OCI-M2 (cell line): Measurements from ENCODE around the gene GAGE10.
A peak's percentile ranks its signal among the peaks of the same experiment; 100 is the strongest.

Experiments
- DNase-seq: peaks from one replicate; lab custom pipeline; 2025; ENCODE audit not compliant: unreplicated experiment; lab: John Stamatoyannopoulos, UW

Gene GAGE10, protein sequence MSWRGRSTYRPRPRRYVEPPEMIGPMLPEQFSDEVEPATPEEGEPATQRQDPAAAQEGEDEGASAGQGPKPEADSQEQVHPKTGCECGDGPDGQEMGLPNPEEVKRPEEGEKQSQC

DNA sequence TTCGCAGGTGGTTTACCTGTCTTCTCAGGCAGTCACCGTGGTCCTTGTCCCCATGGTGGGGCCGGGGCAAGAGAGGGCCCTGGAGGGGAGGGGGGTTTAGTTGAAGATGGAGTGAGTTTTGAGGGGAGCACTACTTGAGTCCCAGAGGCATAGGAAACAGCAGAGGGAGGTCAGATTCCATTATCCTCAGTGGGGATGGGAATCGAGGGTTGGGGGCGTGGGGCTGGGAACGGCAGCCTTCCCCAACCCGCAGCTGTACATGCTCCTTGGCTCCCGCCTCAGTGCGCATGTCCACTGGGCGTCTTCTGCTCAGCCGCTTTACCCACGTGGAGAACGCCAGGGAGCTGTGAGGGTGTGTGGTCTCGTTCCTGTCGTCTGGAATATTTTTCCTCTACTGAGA lies at the start of gene GAGE10:
Gene GAGE10 (plus strand): TSS at position 301 of the 400 bp plus-strand sequence. CDS start 1,214 bp downstream, outside the sequence.
- no peak for DNase-seq

DNA sequence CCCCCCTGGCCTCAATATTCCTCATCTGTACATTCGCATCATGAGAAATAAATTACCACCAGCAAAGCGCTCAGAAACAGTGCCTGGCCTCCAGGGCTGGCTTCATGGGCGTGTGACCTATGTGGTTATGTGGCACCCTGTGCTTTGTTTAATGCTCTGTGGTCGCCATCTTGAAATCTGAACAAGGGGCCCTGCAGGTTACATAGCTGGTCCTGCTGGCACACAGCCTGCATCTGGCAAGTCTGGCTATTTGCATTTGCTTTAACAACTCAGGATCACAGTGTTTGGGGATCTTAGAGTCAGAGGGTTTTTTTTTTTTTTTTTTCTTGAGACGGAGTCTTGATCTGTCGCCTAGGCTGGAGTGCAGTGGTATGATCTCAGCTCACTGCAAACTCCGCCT lies 48.8 kb upstream of the GAGE10 start:
- no peak for DNase-seq

DNA sequence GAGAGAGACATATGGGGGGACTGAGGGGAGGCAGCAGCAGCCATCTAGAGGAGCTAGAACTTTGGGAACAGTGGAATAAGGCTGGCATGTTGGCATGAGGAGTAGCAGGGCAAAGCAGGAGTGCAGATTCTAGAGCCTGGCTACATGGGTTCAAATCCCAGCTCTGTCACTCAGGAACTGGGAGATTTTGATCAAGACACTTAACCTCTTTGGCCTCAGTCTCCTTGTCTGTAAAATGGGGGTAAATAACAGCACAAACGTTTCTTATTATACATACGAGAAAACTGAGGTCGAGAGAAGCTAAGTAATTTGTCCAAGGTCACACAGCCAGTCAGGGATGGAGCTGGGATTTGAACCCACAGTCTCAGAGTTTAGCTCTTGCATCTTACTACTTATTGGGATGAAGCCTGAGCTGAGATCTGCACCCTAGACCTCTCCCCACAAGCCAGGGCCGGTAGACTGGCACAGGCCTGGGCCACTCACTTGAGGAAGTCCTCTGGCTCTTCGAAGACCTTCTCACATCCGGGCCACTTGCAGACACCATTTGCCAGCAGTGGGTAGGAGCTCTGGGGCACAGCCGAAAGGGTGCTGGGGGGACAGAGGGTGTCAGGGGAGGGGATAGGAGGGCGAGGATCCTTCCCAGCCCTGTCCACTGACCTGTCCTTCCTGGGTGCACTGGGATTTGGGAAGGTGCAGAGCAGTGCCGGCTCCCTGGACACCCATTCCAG lies 47.0 kb upstream of the GAGE10 start:
- no peak for DNase-seq

DNA sequence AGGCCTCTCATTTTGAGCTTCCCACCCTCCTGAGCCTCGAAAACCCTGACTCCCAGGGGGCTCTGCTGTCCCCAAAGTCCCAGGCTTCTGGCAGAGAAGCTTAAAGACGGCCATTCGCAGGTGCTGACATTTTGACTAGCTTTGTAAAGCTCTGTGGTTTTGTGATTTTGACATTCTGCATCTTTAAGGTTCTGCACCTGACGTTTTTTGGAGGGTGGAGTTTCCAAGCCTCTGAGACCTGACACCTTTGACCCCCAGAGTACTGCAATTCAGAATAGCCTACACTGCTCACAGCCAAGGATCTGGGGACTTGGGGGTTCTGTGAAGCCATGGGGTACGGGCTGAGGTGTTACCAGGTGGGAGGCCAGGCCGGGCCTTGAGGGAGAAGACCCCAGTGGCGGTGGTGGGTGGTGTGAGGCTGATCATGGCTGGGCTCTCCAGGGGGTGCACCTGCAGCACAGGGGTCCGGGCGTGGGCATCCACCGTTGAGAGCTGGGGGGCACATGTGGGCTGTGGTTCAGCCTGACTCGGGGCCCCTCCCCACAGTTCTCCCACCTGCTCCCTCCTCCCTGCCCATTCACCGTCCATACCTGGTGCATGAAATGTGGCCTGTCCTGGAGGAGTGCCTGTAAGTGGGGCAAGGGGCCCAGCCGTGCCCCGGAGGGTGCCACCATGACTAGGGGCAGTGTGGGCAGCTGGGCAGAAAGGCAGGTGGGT lies 46.2 kb upstream of the GAGE10 start:
- no peak for DNase-seq

DNA sequence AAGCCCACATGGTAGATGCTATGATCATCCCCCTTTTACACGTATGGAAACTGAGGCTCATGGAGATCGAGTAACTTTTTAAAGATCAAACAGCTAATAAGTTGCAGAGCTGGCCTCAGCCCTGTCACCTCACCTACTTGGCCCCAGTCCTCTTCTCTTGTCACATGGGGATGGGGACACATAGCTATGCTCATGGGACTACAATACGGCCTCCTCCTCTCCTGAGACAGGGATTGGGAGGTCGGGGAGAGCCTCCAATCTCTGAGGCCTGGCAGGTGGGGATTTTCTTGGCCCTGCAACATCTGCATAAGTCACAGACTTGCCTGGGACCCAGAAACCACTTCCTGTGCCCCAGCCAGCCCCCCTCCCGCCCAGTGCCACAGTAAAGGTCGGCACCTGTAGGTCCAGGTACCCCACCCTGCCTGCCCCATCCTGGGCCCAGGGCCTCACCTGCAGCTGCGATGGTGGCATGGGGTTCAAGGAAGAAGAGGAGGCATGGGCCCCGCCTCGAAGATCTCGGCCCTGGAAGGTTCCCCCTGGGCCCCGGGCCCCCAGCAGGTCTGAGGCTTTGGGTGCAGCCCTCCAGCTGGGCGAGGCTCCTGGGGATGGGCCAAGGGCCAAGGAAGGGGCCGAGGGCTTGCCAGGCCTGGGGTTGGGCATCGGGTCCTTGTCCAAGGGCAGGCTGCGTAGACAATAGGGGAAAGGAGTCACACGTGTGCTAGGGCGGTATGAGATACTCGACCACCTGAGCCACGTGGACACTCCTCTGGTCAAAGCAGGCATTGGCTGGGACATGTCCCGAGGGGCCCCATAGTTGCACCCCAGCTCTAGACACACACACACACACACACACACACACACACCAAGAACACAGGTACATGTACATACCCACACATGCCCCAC lies 45.3 kb upstream of the GAGE10 start:
- no peak for DNase-seq

DNA sequence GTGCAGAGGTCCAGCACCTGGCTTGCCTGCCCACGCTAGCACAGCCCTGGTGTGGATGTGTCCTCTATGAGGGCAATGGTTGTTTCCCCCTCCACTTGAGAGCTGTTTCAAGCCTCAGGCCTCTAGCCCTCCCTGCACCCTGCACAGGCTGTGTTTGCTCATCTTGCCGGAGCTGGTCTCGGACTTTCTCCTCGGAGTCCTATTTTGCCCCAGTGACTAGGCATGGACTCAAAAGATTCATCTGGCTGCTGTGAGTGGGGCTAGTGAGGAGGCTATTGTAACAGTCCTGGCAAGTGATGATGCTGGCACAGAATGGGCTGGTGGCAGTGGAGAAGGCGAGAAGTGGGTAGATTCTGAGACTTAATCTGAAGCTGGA lies 44.7 kb upstream of the GAGE10 start:
- no peak for DNase-seq

DNA sequence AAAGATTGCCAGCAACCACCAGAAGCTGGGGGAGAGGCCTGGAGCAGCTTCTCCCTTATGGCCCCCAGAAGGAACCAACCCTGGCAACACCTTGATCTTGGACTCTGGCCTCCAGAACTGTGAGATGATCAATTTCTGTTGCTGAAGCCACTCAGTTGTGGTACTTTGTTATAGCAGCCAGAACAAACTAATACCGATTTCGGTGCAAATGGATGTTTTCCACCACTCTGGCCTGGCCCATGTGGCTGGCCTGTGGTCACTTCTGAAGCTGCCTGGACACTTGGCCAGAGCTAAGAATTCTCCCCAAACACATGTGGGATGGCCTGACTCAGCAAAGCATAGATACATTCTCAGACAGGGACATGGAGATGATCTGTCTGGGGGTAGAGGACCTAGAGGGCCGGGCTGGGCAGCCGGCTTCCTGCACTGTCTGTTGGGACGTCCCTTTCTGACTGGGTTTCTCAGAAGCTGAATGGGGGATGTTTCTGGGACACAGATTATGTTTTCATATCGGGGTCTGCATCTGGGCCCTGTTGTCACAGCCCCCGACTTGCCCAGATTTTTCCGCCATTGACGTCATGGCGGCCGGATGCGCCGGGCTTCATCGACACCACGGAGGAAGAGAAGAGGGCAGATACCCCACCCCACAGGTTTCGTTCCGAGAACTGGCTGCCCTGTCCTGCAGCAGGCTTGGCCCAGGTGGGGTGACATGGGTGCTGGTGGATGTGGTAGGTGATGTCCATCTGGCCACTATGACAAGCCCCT lies 43.0 kb upstream of the GAGE10 start:
- no peak for DNase-seq

DNA sequence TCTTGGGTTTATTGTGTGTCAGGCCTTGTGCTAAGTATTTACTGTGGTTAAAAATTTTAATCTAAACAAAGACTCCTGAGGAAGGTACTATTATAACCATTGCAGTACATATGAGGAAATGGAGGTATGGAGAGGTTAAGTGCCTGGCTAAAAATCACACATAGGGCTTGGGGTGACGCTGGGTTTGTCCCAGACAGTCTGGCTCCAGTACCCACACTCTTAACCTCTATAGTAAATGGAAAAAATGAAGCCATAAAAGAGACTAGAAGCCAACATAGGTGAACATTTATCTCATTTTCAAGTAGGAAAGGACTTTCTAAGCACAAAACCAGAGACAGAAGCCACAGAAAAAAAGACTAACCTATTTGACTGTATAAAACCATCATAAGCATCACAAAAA lies 40.8 kb upstream of the GAGE10 start:
- no peak for DNase-seq

DNA sequence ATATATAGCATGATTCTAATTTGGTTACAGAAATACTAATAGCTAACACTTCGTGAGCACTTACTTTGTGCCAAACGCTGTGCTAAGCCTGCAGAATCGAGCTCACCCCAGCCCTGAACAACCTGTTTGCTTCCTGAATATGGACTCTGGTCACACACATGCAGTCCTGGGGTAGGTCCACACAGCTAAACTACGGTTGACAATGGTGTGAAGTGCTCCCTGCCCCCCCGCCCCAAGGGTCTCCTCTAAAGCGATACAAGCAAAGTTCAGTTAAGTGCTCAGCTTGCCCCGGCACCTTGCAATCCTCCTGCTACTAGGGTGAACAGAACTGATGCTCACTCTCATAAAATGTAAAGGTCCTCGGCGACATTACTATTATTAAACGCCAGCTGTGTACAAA lies 39.8 kb upstream of the GAGE10 start:
- DNase-seq: no peak

DNA sequence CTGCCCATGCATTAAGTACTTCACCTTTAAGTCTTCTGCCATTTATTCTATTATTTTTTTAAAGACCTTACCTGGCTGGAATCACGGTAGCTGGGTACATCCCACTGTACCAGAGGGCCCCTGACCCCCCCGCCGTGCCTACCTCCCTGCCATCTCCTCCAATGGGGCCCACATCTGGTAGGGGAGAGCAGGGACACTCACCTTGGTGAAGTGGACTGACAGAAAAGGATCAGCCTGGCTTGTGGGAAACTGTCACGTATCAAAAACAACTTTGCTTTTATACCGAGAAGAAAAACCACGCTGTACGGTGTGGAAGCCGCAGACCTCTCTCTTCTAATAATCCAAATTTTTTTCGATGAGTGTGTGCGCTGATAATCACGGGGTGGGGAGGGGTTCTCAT lies 39.0 kb upstream of the GAGE10 start, which contains the start of gene FOXP3:
Gene FOXP3 (minus strand): TSS at position 251 of the 400 bp plus-strand sequence. CDS start 6,205 bp downstream, outside the sequence.
- DNase-seq: no peak

DNA sequence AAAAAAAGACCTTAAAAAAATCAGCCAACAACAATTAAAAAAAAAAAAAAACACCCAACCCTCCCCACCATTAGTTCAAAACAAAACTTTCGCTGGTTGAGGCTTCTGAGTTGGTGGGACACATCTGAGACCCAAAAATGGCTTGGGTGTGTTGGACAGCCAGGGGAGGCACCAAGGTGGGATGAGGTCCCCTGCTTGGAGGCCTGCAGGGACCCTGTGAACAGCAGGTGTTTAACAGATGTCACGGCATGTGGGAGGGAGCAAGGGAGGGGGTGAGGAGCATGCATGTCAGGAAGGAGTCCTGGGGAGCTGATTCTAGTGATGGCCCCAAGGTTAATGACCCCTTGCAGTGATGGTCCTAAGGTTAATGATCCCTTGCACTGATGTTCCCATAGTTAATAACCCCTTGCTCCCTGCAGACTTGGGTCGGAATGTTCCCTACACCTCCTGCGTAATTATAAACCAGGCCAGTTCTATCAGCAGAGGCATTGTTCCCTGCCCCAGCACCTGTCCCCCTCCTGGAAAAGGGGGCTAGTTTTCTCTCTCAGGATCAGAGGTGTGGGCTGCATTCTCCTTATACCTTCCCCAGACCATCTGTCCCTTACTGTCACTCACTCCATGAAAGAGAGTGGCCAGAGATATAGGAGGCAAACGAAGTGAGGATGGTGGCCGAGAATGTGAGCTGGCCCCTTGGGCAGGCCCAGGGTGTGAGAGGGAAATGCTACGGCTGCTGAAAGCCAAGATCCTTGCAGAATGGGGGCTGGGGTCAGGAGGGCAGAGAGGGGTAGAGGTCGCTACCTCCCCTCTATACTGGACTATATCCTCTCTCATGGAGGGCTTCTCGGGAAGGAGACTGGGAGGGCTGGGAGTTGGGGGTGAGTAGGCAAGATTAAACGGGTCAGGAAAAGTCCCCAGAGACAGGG lies 36.7 kb upstream of the GAGE10 start:
- DNase-seq: no peak

DNA sequence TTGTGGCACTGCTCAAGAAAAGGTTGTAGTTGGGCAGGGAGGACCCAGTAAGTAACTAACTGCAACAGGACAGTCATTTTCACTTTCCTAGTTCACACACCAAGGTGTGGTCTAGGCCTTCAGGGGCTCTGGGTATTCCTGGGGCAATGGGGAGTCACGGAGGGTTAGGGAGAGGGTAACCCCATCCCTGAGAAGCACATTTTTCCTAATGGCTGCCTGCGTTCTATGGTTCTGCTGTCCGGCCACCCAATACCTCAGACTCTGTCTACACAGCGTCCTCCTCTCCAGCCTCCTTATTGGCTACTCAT lies 34.8 kb upstream of the GAGE10 start:
- no peak for DNase-seq

DNA sequence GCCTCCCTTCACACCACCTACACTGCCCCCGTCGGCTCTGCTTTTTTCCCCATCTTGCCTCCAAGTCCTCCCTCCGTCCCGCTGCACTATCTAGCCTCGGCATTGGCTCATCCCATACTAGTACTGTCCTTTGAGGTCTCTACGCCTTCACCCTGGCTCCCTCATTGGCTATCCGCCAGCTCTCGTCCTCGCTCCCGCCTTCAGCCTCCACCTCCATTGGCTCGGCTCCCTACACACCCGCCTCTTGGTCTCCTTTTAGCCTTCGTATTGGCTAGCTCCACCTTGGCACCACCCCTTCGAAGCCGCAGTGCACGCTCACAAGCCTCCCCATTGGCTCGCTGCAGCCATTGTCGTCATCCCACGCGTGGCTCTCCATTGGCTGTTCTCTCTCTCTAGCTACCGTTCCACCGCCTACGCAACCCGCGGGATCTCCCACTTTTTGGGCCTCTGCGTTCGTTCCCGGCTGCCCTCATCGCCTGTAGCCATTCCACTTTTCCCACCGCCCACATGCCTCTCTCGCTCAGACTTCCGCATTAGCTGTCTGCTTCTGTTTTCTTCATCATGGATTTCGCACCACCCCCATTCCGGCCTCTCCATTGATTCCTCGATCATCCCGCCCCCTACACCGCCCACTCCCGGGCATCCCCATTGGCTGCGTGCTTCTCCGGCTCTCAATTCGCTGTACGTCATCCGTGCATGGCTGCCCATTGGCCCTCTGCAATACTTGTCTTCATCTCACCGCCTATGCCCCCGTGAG lies 34.3 kb upstream of the GAGE10 start:
- peak; percentile 88 for DNase-seq

DNA sequence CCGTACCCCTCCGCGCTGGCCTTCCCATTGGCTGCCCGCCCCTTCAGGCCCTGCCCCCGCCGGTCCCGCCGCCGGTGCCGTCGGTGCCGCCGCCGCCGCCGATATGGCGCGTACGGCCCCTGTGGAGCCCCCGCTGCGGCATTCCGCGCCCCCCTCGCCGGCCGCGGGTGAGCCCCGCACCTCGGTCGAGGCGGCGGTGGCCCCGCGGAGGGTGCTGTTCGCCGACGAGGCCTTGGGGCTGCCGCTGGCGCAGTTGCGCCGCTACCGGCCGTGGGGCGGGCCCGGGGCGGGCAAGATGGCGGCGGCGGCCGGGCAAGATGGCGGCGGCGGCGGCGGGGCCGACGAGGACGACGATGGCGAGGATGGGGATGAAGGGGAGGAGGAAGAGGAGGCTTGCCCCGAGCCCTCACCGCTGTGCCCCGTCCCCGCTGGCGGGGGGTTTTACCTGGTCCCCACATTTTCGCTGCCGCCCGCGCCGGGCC lies 33.6 kb upstream of the GAGE10 start, which contains the start of gene PPP1R3F:
Gene PPP1R3F (plus strand): TSS at position 27 of the 482 bp plus-strand sequence. CDS start 77 bp downstream, at position 104.
- no peak for DNase-seq

DNA sequence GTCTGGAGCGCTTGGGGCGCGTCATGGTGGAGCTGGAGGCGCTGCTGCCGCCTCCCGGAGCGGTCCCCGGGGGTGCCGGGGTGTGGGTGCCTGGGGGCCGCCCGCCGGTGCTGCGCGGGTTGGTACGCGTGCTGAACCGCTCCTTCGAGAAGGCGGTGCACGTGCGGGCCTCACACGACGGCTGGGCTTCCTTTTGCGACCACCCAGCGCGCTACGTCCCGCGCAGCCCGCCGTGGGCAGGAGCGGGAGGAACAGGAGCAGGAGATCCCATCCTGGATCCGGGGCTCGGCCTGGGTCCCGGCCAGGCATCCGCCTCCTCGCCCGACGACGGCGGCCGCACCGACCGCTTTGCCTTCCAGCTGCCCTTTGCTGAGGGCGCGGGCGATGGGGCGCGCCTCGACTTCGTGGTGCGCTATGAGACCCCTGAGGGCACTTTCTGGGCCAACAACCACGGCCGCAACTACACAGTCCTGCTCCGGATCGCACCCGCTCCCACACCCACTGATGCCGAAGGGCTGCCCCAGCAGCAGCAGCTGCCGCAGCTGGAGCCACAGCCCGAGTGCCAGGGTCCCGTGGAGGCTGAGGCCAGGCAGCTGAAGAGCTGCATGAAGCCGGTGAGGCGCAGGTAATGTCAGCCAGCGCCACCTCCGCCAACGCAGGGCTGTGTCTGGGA lies 33.1 kb upstream of the GAGE10 start:
- no peak for DNase-seq

DNA sequence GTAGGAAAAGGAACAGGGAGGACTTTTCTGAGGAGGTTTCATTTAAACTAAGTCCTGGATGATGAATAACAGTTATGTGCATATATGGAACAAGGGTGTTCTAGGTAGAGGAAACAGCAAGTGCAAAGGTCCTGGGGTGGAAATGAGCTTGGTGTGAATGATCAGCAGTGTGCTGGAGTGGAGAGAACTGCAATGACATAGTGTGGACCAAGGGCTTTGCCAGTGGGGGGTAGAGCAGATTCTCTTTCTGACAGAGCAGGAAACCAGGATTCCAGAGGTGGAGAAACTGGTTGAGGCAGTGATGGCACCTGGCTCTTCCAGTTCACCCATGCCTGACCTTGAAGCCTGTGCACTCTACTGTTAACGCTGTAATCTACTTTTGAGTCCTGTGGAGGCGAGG lies 32.1 kb upstream of the GAGE10 start:
- no peak for DNase-seq

DNA sequence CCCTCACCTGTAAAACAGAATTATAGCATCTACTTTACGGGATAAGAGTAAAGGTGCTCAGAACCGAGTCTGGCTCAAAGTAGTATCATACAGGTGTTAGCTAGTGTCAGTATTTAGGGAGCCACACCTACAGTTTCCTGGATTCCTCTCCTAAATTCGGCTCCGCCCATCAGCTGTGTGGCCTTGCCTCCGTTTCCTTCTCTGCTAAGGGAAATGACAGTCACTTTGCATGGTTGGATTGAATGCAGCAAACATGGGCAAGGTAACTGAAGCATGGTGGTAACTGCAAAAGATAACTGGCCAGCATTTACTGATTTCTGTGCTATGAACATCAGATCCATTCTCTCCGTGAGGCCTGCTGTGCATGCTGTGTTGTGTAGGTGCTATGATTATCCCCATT lies 31.0 kb upstream of the GAGE10 start:
- no peak for DNase-seq

DNA sequence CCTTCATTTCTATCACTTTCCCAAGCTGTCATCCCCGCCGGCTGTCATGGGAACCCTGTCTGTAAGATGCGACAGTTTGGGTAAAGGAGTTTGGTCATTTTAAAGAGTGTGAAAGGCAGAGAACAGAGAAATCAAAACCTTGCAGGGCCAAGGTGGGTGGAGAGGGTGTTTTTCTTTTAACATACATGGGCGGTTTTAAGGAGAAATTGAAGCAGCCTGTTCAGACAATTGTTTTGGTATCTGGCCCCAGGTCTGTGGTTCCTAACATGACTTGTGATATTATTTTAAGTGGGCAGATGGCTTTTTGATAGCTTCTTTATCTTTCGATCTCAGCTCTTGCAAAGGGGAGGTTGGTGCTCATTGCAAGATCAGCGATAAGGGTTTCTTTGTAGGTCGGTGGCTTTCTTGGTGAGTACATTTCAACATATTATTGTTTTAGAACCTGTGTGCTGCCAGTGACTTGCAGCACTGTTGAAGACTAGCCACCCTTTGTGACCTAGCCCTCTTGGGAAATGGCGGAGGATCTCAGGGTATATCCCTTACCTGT lies 30.2 kb upstream of the GAGE10 start:
- DNase-seq: no peak
